Endothelial cell of umbilical vein (primary cell): ENCODE results near the gene SCAMP1. TPM values are rescaled to one million over a fixed set of nuclear protein-coding genes. Genes with fewer than 3 reads are reported as not detected.

Source experiments
- BruUV-seq: library from RNA; stranded (reverse); fragments of 400-500 nt; replicated peaks from 2 replicates; lab custom pipeline; 2021; lab: Mats Ljungman, UMichigan
- CTCF ChIA-PET: fragments of 300-600, 350-600 bp; sonication (Branson Sonifier 250); formaldehyde crosslinking; loops from one replicate; lab custom pipeline; 2021; ENCODE audit warnings: antibody characterized with exemption, inconsistent platforms; lab: Charles Lee
- POLR2A ChIA-PET: fragments of 300-600, 350-600 bp; sonication (Branson Sonifier 250); formaldehyde crosslinking; loops from one replicate; lab custom pipeline; 2021; ENCODE audit warnings: antibody characterized with exemption, inconsistent platforms; lab: Charles Lee
- DNase-seq: peaks from one replicate; pipeline ENCODE4 v3.0.0-alpha.2; 2011; ENCODE audit warnings: low read depth, low spot score
- FAIRE-seq: peaks from 2 replicates; lab custom pipeline; 2011; peaks lifted over from hg19 to GRCh38; lab: Jason Lieb, UNC
- H2AFZ ChIP-seq: 2 replicates; pipeline ENCODE4 v1.6.0; 2012; ENCODE audit warnings: low read depth, low read length, control low read depth, inconsistent platforms
- H3K27ac ChIP-seq: 2 replicates; pipeline ENCODE4 v1.5.1; 2011; ENCODE audit warnings: low read depth, mild to moderate bottlenecking, control low read depth, low read length, moderate library complexity; ENCODE audit not compliant: insufficient read depth
- H3K27me3 ChIP-seq, 2 experiments: 2 replicates each; pipeline versions ENCODE4 v1.6.0 to v1.6.1; 2011; ENCODE audit warnings: low read length in 2 of 2, mixed read lengths in 1 of 2; ENCODE audit not compliant: control insufficient read depth in 2 of 2, insufficient read depth in 2 of 2
- H3K36me3 ChIP-seq, 2 experiments: 2 replicates in 1 of 2; 3 replicates in 1 of 2; pipeline ENCODE4 v1.5.1; 2011; ENCODE audit warnings: low read length in 2 of 2, mild to moderate bottlenecking in 1 of 2, moderate library complexity in 1 of 2; ENCODE audit not compliant: control insufficient read depth in 2 of 2, insufficient read depth in 2 of 2; ENCODE audit errors: extremely low read depth in 1 of 2
- H3K4me1 ChIP-seq: 3 replicates; pipeline ENCODE4 v1.5.1; 2011; ENCODE audit warnings: mild to moderate bottlenecking, low read length; ENCODE audit not compliant: control insufficient read depth, insufficient read depth; ENCODE audit errors: extremely low read depth
- H3K4me2 ChIP-seq: 2 replicates; pipeline ENCODE4 v1.6.1; 2011; ENCODE audit warnings: low read length, control low read depth, mixed read lengths; ENCODE audit not compliant: insufficient read depth
- H3K4me3 ChIP-seq, 3 experiments: fragments of 200-600 bp in 1 of 3; sonication (generic), shearing (Covaris generic) in 1 of 3; replicated peaks in 1 of 3; 2 replicates each; pipeline ENCODE4 v1.5.1; 2011 to 2016; ENCODE audit warnings: control low read depth in 3 of 3, low read length in 3 of 3, mild to moderate bottlenecking in 2 of 3, inconsistent platforms in 1 of 3, low read depth in 1 of 3, moderate library complexity in 1 of 3; ENCODE audit not compliant: insufficient read depth in 1 of 3
- H3K79me2 ChIP-seq: 2 replicates; pipeline ENCODE4 v1.6.0; 2012; ENCODE audit warnings: low read length, inconsistent platforms; ENCODE audit not compliant: control insufficient read depth, insufficient read depth
- H3K9ac ChIP-seq: replicated peaks from 2 replicates; pipeline ENCODE3; 2011; ENCODE audit warnings: low read length, control low read depth; ENCODE audit not compliant: insufficient read depth; ENCODE audit errors: extremely low read depth
- H3K9me1 ChIP-seq: replicated peaks from 3 replicates; pipeline ENCODE4 v1.6.0; 2011; ENCODE audit warnings: mild to moderate bottlenecking, low read length; ENCODE audit not compliant: control insufficient read depth, insufficient read depth; ENCODE audit errors: extremely low read depth
- H3K9me3 ChIP-seq: replicated peaks from 2 replicates; pipeline ENCODE4 v1.5.1; 2012; ENCODE audit warnings: low read length, inconsistent platforms; ENCODE audit not compliant: control insufficient read depth, insufficient read depth
- H4K20me1 ChIP-seq: replicated peaks from 2 replicates; pipeline ENCODE3; 2011; ENCODE audit warnings: mild to moderate bottlenecking, low read length; ENCODE audit not compliant: control insufficient read depth, insufficient read depth; ENCODE audit errors: extremely low read depth
- EZH2 ChIP-seq: IDR thresholded peaks from 2 replicates; pipeline ENCODE4 v1.6.1; 2012; ENCODE audit warnings: borderline replicate concordance, low read depth, mild to moderate bottlenecking, moderate library complexity, low read length, inconsistent platforms; ENCODE audit not compliant: severe bottlenecking
- FOS ChIP-seq: IDR thresholded peaks from 2 replicates; pipeline ENCODE4 v1.6.1; 2011; ENCODE audit warnings: mild to moderate bottlenecking, low read length, moderate library complexity, borderline replicate concordance; ENCODE audit not compliant: insufficient read depth
- GATA2 ChIP-seq: IDR thresholded peaks from 2 replicates; pipeline ENCODE4 v1.7.0; 2011; ENCODE audit warnings: low read depth, mild to moderate bottlenecking, moderate library complexity, mixed read lengths, low read length; ENCODE audit not compliant: insufficient read length, insufficient read depth
- JUN ChIP-seq: IDR thresholded peaks from 2 replicates; pipeline ENCODE4 v1.6.1; 2011; ENCODE audit warnings: borderline replicate concordance, low read depth; ENCODE audit not compliant: insufficient read length, insufficient read depth
- MYC ChIP-seq: IDR thresholded peaks from one replicate; pipeline ENCODE4 v1.6.1; 2011; ENCODE audit warnings: mild to moderate bottlenecking, low read depth, low read length
- POLR2A ChIP-seq: IDR thresholded peaks from 2 replicates; pipeline ENCODE4 v1.6.1; 2012; ENCODE audit warnings: low read depth, mild to moderate bottlenecking, control low read depth, low read length
- POLR2AphosphoS5 ChIP-seq: IDR thresholded peaks from 2 replicates; pipeline ENCODE4 v1.6.1; 2012; ENCODE audit warnings: low read depth, mild to moderate bottlenecking, control low read depth, low read length, moderate library complexity; ENCODE audit not compliant: insufficient read depth
- dilution Hi-C: fragments of 300-500 bp; cut with MboI; formaldehyde crosslinking; loops from one replicate; pipeline ENCODE4 v1.15.0; 2019; ENCODE audit warnings: low sequenced_read_pairs; ENCODE audit not compliant: extremely low pct_ligation_motif_present
- intact Hi-C: fragments of 100-400 bp; cut with micrococcal nuclease; formaldehyde crosslinking; loops from one replicate; pipeline ENCODE4 v1.10.0; 2022
- polyA plus RNA-seq, 4 experiments: library from polyadenylated mRNA; depleted of rRNA in 3 of 4; stranded (reverse) in 3 of 4; unstranded in 1 of 4; fragments of >200 nt; gene quantifications; 2 replicates each; pipeline versions ENCODE4 v1.2.1 to v1.2.3, GENCODE V29; 2011 to 2012; ENCODE audit warnings: missing spikeins in 1 of 4
- total RNA-seq: library from RNA; stranded (reverse); gene quantifications from 2 replicates; pipeline ENCODE4 v1.2.3, GENCODE V29; 2021
- TF ChIP-seq, protein P1 (sequence below): IDR thresholded peaks from 2 replicates; pipeline ENCODE4 v1.6.1; 2011; ENCODE audit not compliant: insufficient read depth, insufficient read length
- TF ChIP-seq, protein P2 (sequence below), 2 donors: IDR thresholded peaks; 1 replicate in 1 of 2; 2 replicates in 1 of 2; pipeline ENCODE4 v1.5.1; 2011; ENCODE audit warnings: low read length in 2 of 2, mild to moderate bottlenecking in 2 of 2, moderate library complexity in 2 of 2, control low read depth in 1 of 2, inconsistent platforms in 1 of 2, low read depth in 1 of 2; ENCODE audit not compliant: insufficient read depth in 1 of 2; ENCODE audit errors: extremely low read depth in 1 of 2

SCAMP1 gene
- total and polyA plus RNA-seq, 2 donors (not counting 3 experiments of a cell fraction or from before 2014, with no cell fraction given) = 13.7 to 29.0 TPM

DNA sequence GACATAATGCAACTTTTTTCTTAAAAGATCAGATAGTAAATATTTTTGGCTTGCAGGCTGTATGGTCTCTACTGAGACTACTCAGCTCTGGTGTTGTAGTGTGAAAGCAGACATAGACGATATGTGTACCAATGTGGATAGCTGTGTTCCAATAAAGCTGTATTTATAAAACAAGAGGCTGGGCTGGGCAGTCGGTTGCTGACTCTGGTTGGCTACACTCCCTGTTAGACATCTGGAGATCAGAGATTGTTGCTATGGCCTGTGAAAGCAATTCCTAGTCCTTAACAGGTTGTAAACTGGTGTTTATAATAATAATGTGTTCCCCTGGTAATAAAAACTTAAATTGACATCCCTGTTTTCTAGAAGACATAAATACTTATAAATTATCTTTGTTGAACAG is 24.4 kb upstream of the SCAMP1 start:
- TF ChIP-seq, protein P1, sequence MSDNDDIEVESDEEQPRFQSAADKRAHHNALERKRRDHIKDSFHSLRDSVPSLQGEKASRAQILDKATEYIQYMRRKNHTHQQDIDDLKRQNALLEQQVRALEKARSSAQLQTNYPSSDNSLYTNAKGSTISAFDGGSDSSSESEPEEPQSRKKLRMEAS = no peak
- TF ChIP-seq POLR2A (no peak), POLR2AphosphoS5 (no peak), MYC (no peak), JUN (no peak), EZH2 (no peak), GATA2 (no peak), FOS (no peak)
- TF ChIP-seq, protein P2, sequence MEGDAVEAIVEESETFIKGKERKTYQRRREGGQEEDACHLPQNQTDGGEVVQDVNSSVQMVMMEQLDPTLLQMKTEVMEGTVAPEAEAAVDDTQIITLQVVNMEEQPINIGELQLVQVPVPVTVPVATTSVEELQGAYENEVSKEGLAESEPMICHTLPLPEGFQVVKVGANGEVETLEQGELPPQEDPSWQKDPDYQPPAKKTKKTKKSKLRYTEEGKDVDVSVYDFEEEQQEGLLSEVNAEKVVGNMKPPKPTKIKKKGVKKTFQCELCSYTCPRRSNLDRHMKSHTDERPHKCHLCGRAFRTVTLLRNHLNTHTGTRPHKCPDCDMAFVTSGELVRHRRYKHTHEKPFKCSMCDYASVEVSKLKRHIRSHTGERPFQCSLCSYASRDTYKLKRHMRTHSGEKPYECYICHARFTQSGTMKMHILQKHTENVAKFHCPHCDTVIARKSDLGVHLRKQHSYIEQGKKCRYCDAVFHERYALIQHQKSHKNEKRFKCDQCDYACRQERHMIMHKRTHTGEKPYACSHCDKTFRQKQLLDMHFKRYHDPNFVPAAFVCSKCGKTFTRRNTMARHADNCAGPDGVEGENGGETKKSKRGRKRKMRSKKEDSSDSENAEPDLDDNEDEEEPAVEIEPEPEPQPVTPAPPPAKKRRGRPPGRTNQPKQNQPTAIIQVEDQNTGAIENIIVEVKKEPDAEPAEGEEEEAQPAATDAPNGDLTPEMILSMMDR (IDR thresholded peaks at IDR 0.05; ENCODE audit: extremely low read depth in 1 of 2, insufficient read depth in 1 of 2, low read depth in 1 of 2, low read length in 2 of 2) = no peak
- dilution Hi-C loops = no loop called here
- POLR2A ChIA-PET = interaction anchor here (0.7 kb wide), 1 partner anchor 108 kb away, joined by 4 read pairs; no protein-coding TSS in a partner anchor
- no peaks in the 10 kb centered on the region for H3K9me3 ChIP-seq
- no peaks in the 10 kb centered on the region for H3K36me3 ChIP-seq
- no peaks in the 10 kb centered on the region for H3K9me1 ChIP-seq
- no peak overlapping the region for H3K4me3 ChIP-seq
- no peak overlapping the region for H3K4me2 ChIP-seq
- H3K27me3 ChIP-seq = peaks cover 4 to 6% of the 10 kb centered on the region in 2 experiments
- no peak overlapping the region for H3K9ac ChIP-seq
- DNase-seq (no peak), FAIRE-seq (no peak)
- no peak overlapping the region for H2AFZ ChIP-seq
- no peaks in the 10 kb centered on the region for H3K79me2 ChIP-seq
- no peak overlapping the region for H3K27ac ChIP-seq
- no peaks in the 10 kb centered on the region for H4K20me1 ChIP-seq
- intact Hi-C loops = no loop called here
- H3K4me1 ChIP-seq = no peaks in the 10 kb centered on the region
- CTCF ChIA-PET = interaction anchor here (1.2 kb wide), 1 partner anchor 15 kb away, joined by 3 read pairs; no protein-coding TSS in a partner anchor
- no TSS peak for BruUV-seq
